GM12891 (cell line): Measurements from ENCODE around the gene TRIM65.

Source experiments
- POLR2A ChIP-seq: IDR thresholded peaks from 2 replicates; pipeline ENCODE4 v1.6.1; 2011; ENCODE audit warnings: low read depth, low read length, control low read depth
- POLR2AphosphoS5 ChIP-seq: IDR thresholded peaks from 2 replicates; pipeline ENCODE4 v1.6.1; 2011; ENCODE audit warnings: low read depth, low read length, control low read depth
- POU2F2 ChIP-seq: IDR thresholded peaks from 2 replicates; pipeline ENCODE4 v1.6.1; 2011; ENCODE audit warnings: low read depth, mild to moderate bottlenecking, control low read depth, low read length, moderate library complexity
- SPI1 ChIP-seq: IDR thresholded peaks from 2 replicates; pipeline ENCODE4 v1.6.1; 2011; ENCODE audit warnings: low read depth, low read length, control low read depth
- TAF1 ChIP-seq: IDR thresholded peaks from 2 replicates; pipeline ENCODE4 v1.6.1; 2011; ENCODE audit warnings: low read depth, low read length, control low read depth

DNA sequence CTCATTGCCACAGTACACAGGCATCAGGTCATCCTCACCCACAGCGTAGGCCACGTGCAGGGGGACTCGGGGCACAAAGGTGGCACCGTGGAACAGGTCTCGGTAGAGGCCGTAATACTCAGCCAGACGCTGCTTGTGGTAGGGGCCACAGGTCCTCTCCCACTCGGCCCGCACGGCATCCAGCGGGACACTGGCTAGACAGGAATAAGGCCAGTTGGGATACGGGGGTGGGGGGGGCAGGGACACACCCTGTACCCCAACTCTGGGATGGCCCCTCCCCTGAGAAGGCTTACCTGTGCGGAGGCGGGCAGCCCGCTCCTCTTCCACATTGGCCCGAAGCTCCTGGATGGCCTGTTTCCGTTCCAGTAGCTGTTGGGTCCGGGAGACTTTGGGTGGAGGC, 5.0 kb upstream of the TRIM65 start:
- TF ChIP-seq POLR2A (no peak), TAF1 (no peak), SPI1 (no peak), POLR2AphosphoS5 (no peak), POU2F2 (no peak)
